ENCODE data around the gene DYNC1LI1. TPM values are rescaled to one million over a fixed set of nuclear protein-coding genes. Genes with fewer than 3 reads are reported as not detected.
"Not testable (repeated sequence)": the region's sequence is repeated elsewhere in the genome, so short reads cannot be mapped to it uniquely, and the experiment has no call there.

The DYNC1LI1 gene
- total RNA-seq, 1 donor from 2014 or later: 38.4 TPM

GRCh38 chr3:32540899-32541298 lies 29.8 kb downstream of the DYNC1LI1 start:
- no peak for DNase-seq (ENCODE audit: extremely low read depth, low read depth, low spot score)

DNA sequence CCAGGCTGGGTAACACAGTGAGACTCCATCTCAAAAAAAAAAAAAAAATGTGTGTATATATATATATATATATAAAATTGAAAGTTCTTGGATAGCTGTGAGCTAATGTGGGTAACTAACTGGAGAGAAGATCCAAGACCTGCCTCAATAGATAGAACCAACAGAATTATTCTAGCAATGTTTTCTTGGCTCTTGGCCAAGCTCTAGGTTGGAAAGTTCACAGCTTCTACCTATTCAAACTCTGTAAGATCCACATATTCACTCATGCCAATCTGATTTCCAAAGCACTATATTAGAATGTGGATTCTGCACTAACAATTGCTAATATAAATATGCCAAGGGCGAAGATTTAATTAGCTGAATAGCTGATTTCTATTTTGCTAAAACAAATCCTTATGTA lies 38.2 kb downstream of the DYNC1LI1 start:
- no peak for DNase-seq (ENCODE audit: extremely low read depth, low read depth, low spot score)

DNA sequence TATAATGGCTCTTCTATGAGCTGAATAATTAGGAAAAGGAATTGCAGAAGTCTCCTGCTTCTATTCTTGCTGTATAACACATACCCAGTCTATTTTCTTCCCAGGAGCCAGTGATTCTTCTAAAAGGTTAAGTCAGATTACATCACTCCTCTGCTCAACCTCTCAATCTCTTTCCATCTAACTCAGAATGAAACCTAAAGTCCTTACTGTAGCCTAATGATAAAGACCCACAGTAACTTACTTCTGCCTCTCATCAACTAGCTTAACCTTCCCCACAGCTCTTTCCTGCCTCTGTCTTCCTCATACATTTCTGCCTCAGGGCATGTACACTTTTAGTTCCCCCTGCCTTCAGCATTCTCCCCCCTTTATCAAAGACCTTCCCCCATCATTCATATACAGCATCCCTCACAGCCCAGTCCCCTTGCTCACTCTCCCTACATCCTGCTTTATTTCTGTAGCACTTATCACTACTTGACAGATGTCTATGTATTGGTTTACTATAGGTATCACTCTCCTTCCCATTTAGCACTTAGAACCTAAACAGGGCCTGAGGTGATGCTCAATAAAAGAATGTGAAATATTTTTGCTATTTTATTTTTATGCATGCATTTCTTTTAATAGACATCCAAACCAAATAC lies 39.5 kb downstream of the DYNC1LI1 start:
- no peak for DNase-seq (ENCODE audit: extremely low read depth, low read depth, low spot score)

GRCh38 chr3:32525720-32526119 lies 44.9 kb downstream of the DYNC1LI1 start:
- no peak for DNase-seq (ENCODE audit: extremely low read depth, low read depth, low spot score)

- no peak for DNase-seq (ENCODE audit: extremely low read depth, low read depth, low spot score)
Observed at GRCh38 chr3:32522682-32523081, 48.0 kb downstream of the DYNC1LI1 start.

DNA sequence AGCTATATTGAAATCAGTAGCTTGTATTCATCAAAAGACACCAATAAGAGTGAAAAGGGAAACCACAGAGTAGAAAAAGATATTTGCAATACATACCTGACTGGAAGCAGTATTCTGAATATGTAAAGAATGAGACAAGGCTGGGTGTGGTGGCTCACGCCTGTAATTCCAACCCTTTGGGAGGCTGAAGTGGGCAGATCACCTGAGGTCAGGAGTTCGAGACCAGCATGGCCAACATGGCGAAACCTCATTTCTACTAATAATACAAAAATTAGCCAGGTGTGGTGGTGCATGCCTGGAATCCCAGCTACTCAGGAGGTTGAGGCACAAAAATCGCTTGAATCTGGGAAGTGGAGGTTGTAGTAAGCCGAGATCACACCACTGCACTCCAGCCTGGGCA lies 51.7 kb downstream of the DYNC1LI1 start:
- not testable (repeated sequence) for DNase-seq (ENCODE audit: extremely low read depth, low read depth, low spot score)

GRCh38 chr3:32516751-32517150 lies 53.9 kb downstream of the DYNC1LI1 start:
- not testable (repeated sequence) for DNase-seq (ENCODE audit: extremely low read depth, low read depth, low spot score)

- DNase-seq (ENCODE audit: extremely low read depth, low read depth, low spot score): no peak
Observed at GRCh38 chr3:32511005-32511404, 59.7 kb downstream of the DYNC1LI1 start.

DNA sequence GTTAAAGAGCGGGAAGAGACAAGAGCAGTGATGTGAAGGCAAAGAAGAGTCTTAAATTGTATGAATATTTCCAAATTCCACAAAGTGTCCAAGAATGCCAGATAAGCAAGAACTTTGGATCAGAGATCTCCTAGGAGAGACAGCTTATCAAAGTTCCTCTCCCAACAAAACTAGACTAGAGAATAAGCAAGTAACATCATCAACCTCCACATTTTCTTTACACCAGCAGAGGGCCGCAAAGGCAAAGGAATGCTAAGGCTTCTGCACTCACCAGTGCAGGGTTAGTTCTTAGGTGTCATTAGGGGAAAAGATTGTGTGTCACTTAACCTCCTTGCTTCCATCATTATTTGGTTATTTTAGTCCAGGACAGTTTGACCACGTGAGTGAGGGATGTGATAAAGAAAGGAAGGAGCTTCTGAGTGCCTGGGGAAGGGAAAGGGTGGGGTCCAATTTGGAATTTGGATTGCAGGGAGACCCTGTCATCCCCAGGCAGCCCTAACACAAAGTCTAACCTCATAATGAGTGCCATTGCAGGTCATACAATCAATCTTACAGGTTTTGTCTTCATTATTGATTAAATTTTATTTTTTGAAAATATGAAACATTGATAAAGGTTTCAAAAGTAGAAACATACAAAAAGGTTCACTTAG lies 60.5 kb downstream of the DYNC1LI1 start:
- no peak for DNase-seq (ENCODE audit: extremely low read depth, low read depth, low spot score)

DNA sequence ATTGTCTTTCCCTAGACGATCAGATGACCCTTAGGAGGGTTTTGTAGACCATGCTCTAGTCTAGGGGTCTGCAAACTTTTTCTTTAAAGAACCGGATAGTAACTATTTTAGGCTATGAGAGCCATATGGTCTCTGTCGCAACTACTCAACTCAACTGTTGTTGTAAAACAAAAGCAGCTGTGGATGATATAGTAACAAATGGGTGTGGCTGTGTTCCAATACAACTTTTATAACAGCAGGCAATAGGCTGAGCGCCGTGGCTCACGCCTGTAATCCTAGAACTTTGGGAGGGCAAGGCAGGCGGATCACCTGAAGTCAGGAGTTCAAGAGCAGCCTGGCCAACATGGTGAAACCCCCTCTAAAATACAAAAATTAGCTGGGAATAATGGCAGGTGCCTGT lies 61.9 kb downstream of the DYNC1LI1 start:
- DNase-seq (ENCODE audit: extremely low read depth, low read depth, low spot score): no peak

DNA sequence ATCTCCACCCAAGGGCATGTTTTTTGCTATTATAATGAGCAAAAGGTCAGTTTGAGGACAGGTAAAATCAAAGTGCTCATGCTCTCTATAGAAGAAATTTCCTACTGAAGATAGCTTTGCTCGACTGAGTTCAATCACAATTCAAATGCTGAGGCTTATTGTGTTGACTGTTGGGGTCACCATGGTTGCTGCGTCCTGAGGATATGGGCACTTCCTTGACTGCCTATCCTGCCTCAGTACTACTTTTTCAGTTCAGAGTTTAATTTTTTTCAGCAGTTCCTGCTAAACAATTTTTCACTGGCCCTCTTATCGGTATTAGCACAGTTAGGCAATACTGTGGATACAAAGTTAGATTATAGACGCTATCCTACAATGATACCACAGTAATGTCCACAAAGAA lies 64.2 kb downstream of the DYNC1LI1 start:
- DNase-seq (ENCODE audit: extremely low read depth, low read depth, low spot score): no peak

DNA sequence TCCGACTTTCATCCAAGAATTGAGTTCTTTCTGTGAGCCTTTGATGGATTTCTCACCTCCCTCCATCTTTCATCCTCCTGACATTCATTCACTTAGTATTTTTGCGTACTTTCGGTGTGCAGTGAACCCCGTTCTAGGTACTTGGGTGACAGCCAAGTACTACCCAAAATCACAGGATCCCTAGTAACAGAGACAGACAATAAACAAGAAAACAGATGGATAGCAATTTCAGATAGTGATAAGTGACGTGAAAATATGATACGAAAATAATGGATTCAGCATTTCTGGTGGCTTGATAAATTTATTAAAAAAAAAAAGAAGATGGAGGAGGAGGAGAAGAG lies 67.7 kb downstream of the DYNC1LI1 start:
- DNase-seq (ENCODE audit: extremely low read depth, low read depth, low spot score): no peak

- DNase-seq (ENCODE audit: extremely low read depth, low read depth, low spot score): no peak
Observed at GRCh38 chr3:32502118-32502945, 68.3 kb downstream of the DYNC1LI1 start, which contains the start of gene CMTM6. Gene CMTM6, minus strand, starts transcription at chr3:32502852. Its CDS starts 107 bp downstream, at chr3:32502745.

GRCh38 chr3:32501783-32502117 lies 68.9 kb downstream of the DYNC1LI1 start:
- no peak for DNase-seq (ENCODE audit: extremely low read depth, low read depth, low spot score)

GRCh38 chr3:32500880-32501782 lies 69.5 kb downstream of the DYNC1LI1 start:
- DNase-seq (ENCODE audit: extremely low read depth, low read depth, low spot score): no peak

GRCh38 chr3:32500231-32500630 lies 70.4 kb downstream of the DYNC1LI1 start:
- no peak for DNase-seq (ENCODE audit: extremely low read depth, low read depth, low spot score)

DNA sequence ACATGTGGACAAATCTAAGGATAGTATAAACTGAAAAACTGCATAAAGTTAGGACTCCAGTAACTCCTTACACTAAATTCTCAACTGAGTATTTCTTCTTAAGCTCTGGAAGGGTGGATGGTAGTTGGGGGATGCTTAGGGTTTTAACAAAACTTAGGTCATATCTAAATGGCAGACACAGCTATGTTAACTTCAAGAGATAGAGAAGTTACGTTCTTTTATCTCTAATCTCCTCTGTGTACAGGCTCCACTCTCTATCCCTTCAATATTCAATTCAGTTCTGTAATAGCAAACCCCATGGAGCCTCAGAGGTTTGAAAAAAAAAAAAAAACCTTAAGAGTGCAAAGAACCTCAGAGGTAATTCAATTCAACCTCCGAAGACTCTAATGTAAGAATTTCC lies 71.1 kb downstream of the DYNC1LI1 start:
- no peak for DNase-seq (ENCODE audit: extremely low read depth, low read depth, low spot score)

- no peak for DNase-seq (ENCODE audit: extremely low read depth, low read depth, low spot score)
Observed at GRCh38 chr3:32498992-32499391, 71.7 kb downstream of the DYNC1LI1 start.

DNA sequence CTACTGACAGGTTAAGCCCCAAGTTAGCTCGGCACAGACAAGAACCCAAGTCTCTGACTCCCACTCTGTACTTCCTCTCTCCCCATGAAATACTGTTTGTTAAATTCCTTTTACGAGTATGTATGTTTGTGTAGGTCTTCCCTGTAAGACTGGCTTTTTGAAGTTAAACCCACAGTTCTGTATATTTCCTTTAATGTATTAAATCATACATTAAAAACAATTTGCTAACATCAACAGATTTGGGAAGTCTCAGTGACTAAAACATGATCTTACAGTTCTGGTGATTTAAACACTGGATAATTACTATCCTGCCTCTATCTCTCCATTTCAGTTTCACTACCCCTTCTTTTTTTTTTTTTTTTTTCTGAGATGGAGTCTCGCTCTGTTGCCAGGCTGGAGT lies 72.4 kb downstream of the DYNC1LI1 start:
- no peak for DNase-seq (ENCODE audit: extremely low read depth, low read depth, low spot score)

- no peak for DNase-seq (ENCODE audit: extremely low read depth, low read depth, low spot score)
Observed at GRCh38 chr3:32495609-32496008, 75.0 kb downstream of the DYNC1LI1 start.

DNA sequence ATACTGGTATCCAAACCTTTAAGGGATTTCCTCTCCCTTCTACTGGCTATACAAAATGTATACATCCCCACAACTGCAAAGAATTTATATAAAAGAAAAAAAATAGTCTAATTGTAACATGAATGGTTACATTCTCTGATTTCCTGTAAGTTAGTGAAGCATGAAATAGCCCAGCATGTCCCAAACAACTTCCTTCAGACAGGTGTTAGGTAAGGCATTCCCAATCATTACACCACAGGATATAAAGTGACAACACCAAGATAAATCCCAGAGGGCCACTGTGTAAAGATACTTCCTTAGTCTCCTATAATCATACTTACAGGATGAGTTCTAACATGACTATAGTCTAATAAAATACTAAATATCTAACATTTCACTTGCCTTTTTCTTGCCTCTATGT lies 75.6 kb downstream of the DYNC1LI1 start:
- DNase-seq (ENCODE audit: extremely low read depth, low read depth, low spot score): no peak

All from glomerular endothelial cell (primary cell).